GM21737 (cell line): Measurements from ENCODE around the gene CDK3.

Source experiments
- ATAC-seq: cut with Tn5 transposase; IDR thresholded peaks from one replicate; pipeline ENCODE4 v1.9.1; 2021; ENCODE audit warnings: mild to moderate bottlenecking, moderate library complexity; ENCODE audit not compliant: unreplicated experiment

Gene CDK3

GRCh38 chr17:76013377-76013932, 12.8 kb downstream of the CDK3 start:
- no peak for ATAC-seq

- no peak for ATAC-seq
Measured at GRCh38 chr17:76014100-76014924, 13.7 kb downstream of the CDK3 start.

GRCh38 chr17:76014925-76015261, 14.2 kb downstream of the CDK3 start:
- no peak for ATAC-seq

DNA sequence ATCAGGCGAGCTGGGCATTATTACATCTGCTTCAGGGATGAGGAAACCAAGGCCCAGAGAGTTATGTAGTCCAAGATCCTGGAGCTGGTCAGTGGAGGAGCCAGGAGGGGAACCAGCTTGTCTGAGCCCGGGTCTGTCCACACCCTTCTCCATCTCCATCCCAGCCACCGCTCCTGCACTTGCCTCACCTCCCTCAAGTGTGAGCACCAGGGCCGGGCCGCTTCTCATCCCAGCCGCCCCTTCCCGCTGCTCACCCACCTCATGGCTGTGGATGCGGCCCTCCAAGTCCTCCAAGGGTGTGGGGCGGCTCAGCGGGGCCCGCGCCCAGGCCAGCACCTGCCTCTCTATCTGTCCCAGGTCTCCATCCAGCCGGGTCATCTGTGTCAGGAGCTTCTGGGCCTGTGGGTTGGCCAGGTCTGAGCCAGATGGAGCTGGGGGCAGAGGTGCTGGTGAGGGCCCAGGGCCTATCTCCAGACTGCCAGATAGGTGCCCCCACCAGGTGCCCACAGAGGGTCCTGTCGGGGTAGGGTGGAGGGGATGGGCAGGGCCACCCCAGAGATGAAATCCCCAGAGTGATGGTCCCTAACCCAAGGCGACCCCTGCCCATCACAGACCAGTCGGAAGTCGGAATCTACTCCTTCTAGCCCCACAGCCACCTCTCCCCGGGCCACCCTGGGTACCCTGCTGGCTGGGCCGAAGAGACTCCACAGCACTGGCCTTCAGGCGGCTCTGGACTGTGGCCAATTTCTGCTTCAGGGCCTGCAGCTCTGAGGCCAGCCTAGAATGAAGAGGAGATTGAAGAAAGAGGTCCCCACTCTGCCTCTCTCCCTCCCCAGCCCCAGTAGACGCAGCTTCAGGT, 17.1 kb downstream of the CDK3 start:
- ATAC-seq, result no peak

DNA sequence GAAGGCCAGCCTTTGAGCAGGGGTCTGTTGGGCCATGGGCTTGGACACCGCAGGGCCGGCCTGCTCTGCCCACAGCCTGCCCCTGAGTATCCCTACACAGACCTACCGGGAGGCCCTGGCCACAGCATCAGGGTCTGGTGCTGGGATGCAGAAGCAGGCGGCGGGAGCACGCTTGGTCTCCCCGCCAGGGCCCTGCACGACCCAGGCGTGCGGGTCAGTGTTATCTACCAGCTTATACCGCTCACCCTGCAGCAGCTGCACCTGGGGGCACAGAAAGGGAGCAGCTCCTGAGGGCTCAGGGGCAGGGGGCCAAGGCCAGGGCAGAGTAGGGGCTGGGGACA, 17.7 kb downstream of the CDK3 start:
- no peak for ATAC-seq

GRCh38 chr17:76018801-76019200, 18.1 kb downstream of the CDK3 start:
- ATAC-seq, result no peak

GRCh38 chr17:76019833-76020467, 19.3 kb downstream of the CDK3 start:
- no peak for ATAC-seq

DNA sequence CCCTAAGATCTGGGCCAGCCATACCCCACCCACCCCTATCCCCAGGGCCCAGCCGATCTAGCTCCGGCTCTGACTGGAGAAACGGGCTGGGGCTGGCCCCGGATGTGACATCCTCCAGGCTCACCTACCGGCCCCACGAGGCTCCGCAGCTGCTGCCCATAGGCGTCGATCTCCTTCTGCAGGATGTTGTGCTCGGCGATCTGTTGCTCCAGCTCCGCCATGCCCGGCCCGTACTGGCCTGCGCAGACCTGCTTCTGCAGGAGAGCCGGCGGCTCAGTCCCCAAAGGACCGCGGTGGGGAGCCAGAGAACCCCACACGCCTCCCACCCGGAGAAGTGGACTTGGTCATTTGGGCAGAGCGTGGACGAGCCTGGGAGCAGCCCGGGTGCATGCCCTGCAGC, 21.6 kb downstream of the CDK3 start:
- no peak for ATAC-seq

- ATAC-seq, result no peak
Measured at GRCh38 chr17:76022973-76023899, 22.6 kb downstream of the CDK3 start.

GRCh38 chr17:76023900-76024237, 23.2 kb downstream of the CDK3 start:
- ATAC-seq, result no peak

DNA sequence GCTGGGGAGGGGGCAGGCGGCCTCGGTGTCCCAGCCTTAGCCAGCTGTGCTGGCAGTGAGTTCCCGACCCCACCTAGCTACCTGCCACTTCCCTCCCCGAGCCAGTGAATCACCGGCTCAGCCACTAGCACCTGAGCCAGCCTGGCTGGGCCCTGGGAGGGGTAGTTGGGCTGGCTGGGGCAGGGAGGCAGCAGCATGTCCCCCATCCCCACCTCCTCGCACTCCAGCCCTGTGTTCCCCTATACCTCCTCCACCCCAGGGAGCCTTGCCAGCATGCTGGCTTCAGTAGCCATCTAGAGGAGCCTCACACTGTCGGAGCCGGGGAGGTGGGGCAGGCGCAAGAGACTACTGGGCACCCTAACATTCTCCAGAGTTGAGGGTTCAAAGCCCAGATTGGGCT, 23.7 kb downstream of the CDK3 start:
- ATAC-seq, result no peak

DNA sequence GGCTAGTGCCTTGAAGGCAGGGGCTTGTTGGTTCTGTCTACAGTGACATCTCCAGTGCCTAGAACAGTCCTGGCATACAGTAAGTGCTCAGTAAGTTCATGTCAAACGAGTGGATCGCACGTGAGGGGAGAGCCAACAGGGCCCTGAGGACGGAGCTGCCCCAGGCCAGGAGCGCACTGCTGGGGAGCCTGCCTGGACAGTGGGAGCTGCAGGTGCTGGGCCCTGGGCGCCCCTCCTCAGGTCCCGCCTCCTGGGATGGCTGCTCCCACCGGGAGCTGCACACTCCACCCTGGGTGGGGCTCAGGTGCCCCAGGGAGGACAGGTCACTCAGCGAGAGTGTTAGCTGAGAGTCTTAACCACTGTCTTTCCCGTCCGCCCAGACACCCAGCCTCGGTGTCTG, 24.6 kb downstream of the CDK3 start:
- ATAC-seq, result no peak

DNA sequence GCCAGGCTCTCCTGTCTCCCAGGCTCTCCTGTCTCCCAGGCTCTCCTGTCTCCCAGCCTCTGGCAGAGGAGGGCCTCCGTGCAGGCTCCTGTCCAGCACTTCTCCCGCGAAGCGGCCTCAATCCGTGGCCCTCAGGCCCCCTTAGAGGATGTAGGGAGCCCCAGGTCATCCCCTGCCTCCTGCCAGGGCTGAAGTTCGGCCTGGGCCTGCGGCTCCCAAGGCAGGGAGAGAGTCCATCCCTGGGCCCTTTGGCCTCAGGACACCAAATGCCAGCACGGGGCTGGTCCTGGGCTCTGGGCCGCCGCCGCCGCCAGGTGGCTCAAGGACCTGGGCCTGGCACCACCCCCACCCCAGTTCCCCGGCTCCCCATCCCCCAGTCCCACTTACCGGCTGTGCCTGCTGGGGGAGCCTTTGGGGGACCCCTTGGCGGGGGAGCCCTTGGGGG, 26.1 kb downstream of the CDK3 start:
- ATAC-seq, result no peak

DNA sequence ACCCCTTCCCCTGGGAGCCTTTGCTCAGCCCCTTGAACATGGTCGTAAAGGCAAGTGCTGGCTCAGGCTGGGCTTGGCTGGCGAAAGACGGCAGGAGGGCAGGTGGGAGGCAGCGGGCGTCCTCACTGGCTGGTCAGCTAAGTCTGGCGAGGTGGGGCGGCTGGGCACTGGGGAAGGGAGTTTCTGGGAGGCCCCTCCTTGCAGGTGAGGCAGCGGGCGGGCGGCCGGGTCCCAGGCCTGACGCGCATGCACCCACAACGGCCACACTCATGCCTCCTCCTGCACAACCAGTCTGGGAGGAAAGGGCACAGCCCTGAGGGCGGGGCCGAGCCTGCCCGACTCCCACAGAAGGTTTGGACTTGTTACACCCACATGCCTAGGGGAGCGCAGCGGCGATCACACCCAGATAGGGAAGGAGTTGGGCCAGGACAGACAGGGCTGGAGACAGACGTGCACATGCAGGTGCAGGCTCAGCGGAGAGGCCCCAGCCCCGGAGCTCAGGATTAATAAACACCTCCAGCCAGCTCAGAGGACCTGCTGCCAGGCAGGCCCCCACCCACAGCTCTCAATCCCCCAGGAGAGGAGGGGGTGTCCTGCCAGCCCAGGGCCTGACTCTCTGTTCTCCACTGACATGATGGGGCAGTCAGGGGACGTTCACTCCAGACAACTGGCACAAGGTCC, 26.6 kb downstream of the CDK3 start, which contains the start of gene EVPL:
Gene EVPL (minus strand): TSS at position 148 of the 681 bp plus-strand sequence. CDS start 108 bp downstream, at position 40.
- ATAC-seq, result no peak

GRCh38 chr17:76032073-76032779, 31.6 kb downstream of the CDK3 start:
- ATAC-seq, result no peak

DNA sequence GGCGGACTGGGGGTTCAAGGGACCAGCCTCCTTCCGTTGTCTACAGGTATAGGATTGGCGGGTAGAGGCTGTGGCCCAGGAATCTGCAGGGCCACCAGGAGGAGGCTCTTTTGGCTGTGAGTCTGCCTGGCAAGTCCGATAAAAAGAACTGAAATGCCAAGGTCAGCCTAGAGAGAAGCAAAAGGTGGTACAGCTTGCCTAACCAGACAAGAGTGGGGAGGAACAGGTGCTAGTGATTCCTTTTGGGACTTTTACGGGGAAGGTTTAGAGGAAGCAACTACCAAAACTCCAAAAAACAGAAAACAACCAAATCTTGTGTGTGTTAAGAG, 32.1 kb downstream of the CDK3 start:
- ATAC-seq, result no peak

GRCh38 chr17:76033139-76033538, 32.5 kb downstream of the CDK3 start:
- ATAC-seq, result no peak

DNA sequence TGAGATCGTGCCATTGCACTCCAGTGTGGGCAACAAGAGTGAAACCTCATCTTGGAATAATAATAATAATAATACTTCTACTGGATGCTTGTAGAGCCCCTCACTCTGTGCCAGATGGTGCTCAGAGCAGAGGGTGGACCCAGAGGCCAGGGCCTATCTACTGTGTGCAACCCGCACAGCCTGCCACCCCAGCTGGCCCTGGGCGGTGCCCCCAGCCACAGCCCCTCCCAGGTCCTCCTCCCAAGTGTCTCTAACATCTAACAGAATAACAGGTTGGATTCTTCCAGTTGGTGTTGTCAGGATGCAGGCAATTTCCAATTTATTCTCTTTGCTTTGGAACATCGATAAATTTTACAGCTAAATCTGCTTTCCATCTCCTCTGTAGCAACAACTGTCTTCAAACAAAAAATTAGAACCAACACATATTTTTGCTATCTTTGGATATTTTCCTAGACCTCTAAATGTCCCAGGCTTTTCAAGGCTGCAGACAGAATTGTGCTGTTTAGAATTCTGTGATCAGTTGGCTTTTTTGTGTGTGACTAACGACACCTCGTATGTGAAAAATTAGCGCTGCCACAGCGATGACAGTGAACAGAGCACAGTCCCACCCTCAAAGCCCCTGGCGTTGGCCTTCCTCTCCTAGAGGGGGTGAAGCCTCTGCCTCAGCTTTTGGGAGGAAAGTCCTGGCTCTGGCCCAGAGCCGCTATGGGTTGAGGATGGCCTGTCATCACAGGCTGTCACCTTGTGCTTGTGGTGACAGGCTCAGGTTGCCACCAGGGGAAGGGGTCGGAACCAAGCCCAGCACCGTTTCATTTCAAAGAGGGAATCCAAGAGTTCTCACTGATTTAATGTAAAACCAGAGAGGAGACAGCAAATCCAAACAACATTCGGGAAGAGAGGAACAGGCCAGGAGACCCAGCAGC, 34.0 kb downstream of the CDK3 start:
- no peak for ATAC-seq
